H9 (cell line): ENCODE measurements around the gene NR1I2. TPM values are rescaled to one million over a fixed set of nuclear protein-coding genes. Genes with fewer than 3 reads are reported as not detected.

Experiments used
- DNase-seq: peaks from one replicate; pipeline ENCODE4 v3.0.0-alpha.2; 2017
- H2AFZ ChIP-seq: one replicate; pipeline ENCODE4 v1.6.1; 2013; ENCODE audit warnings: mild to moderate bottlenecking, low read length, control low read depth, moderate library complexity
- H2AK5ac ChIP-seq: 2 replicates; pipeline ENCODE4 v1.6.1; 2013; ENCODE audit warnings: low read length, control low read depth, mixed read lengths; ENCODE audit not compliant: insufficient read length
- H2BK120ac ChIP-seq: one replicate; pipeline ENCODE4 v1.6.1; 2013; ENCODE audit warnings: low read depth, mild to moderate bottlenecking, low read length, control low read depth, inconsistent platforms; ENCODE audit not compliant: poor library complexity, severe bottlenecking
- H2BK12ac ChIP-seq: 2 replicates; pipeline ENCODE4 v1.6.1; 2013; ENCODE audit warnings: low read length, control low read depth, mixed read lengths, low read depth; ENCODE audit not compliant: insufficient read length
- H2BK15ac ChIP-seq: 2 replicates; pipeline ENCODE4 v1.6.1; 2013; ENCODE audit warnings: low read depth, low read length, control low read depth
- H2BK20ac ChIP-seq: one replicate; pipeline ENCODE4 v1.6.1; 2013; ENCODE audit warnings: low read depth, mild to moderate bottlenecking, low read length, control low read depth, inconsistent platforms; ENCODE audit not compliant: poor library complexity, severe bottlenecking
- H2BK5ac ChIP-seq: 2 replicates; pipeline ENCODE4 v1.6.1; 2013; ENCODE audit warnings: low read length, control low read depth, mixed read lengths; ENCODE audit not compliant: insufficient read length
- H3K14ac ChIP-seq: 2 replicates; pipeline ENCODE4 v1.6.1; 2013; ENCODE audit warnings: low read length, control low read depth; ENCODE audit not compliant: insufficient read depth
- H3K18ac ChIP-seq: 2 replicates; pipeline ENCODE4 v1.6.1; 2013; ENCODE audit warnings: low read depth, mild to moderate bottlenecking, mixed read lengths, low read length, control low read depth; ENCODE audit not compliant: insufficient read length
- H3K23ac ChIP-seq: 2 replicates; pipeline ENCODE4 v1.6.1; 2013; ENCODE audit warnings: low read length, control low read depth, mixed read lengths, low read depth; ENCODE audit not compliant: insufficient read length
- H3K23me2 ChIP-seq: 2 replicates; pipeline ENCODE4 v1.6.1; 2013; ENCODE audit warnings: low read depth, mild to moderate bottlenecking, mixed read lengths, low read length, control low read depth; ENCODE audit not compliant: insufficient read length, poor library complexity, severe bottlenecking
- H3K27ac ChIP-seq: 2 replicates; pipeline ENCODE4 v1.5.1; 2013; ENCODE audit warnings: low read length, control low read depth, mixed read lengths, low read depth; ENCODE audit not compliant: insufficient read length
- H3K27me3 ChIP-seq: 2 replicates; pipeline ENCODE4 v1.6.1; 2013; ENCODE audit warnings: low read length, control low read depth, inconsistent platforms; ENCODE audit not compliant: insufficient read depth
- H3K4ac ChIP-seq: 2 replicates; pipeline ENCODE4 v1.6.1; 2013; ENCODE audit warnings: low read depth, mild to moderate bottlenecking, control low read depth, inconsistent platforms, low read length, moderate library complexity
- H3K4me1 ChIP-seq: 2 replicates; pipeline ENCODE4 v1.6.1; 2013; ENCODE audit warnings: low read length, control low read depth, inconsistent platforms; ENCODE audit not compliant: insufficient read depth
- H3K4me2 ChIP-seq: 2 replicates; pipeline ENCODE4 v1.6.1; 2013; ENCODE audit warnings: low read length, control low read depth, mixed read lengths; ENCODE audit not compliant: insufficient read length, insufficient read depth
- H3K56ac ChIP-seq: 2 replicates; pipeline ENCODE4 v1.6.1; 2013; ENCODE audit warnings: low read depth, mild to moderate bottlenecking, mixed read lengths, low read length, control low read depth; ENCODE audit not compliant: insufficient read length
- H3K79me1 ChIP-seq: 2 replicates; pipeline ENCODE4 v1.6.1; 2013; ENCODE audit warnings: low read depth, mild to moderate bottlenecking, moderate library complexity, low read length, control low read depth, inconsistent platforms; ENCODE audit not compliant: insufficient read depth, poor library complexity, severe bottlenecking
- H3K79me2 ChIP-seq: 2 replicates; pipeline ENCODE4 v1.6.1; 2013; ENCODE audit warnings: low read length, control low read depth, inconsistent platforms; ENCODE audit not compliant: insufficient read depth
- H3K9ac ChIP-seq: 2 replicates; pipeline ENCODE4 v1.6.1; 2013; ENCODE audit warnings: low read length, control low read depth, mixed read lengths; ENCODE audit not compliant: insufficient read length; ENCODE audit errors: extremely low read depth
- H3K9me3 ChIP-seq: one replicate; pipeline ENCODE4 v1.6.1; 2013; ENCODE audit warnings: low read depth, low read length, inconsistent platforms; ENCODE audit not compliant: control insufficient read depth
- H3T11ph ChIP-seq: one replicate; pipeline ENCODE4 v1.6.1; 2013; ENCODE audit warnings: mild to moderate bottlenecking, low read length, control low read depth, inconsistent platforms
- H4K20me1 ChIP-seq: one replicate; pipeline ENCODE4 v1.6.1; 2013; ENCODE audit not compliant: control insufficient read depth, insufficient read length, insufficient read depth
- H4K5ac ChIP-seq: 2 replicates; pipeline ENCODE4 v1.6.1; 2013; ENCODE audit warnings: low read depth, mild to moderate bottlenecking, mixed read lengths, low read length, control low read depth; ENCODE audit not compliant: insufficient read length
- H4K8ac ChIP-seq: replicated peaks from 2 replicates; pipeline ENCODE4 v1.6.1; 2013; ENCODE audit warnings: low read length, control low read depth, mixed read lengths, low read depth; ENCODE audit not compliant: insufficient read length
- H4K91ac ChIP-seq: 2 replicates; pipeline ENCODE4 v1.6.1; 2013; ENCODE audit warnings: low read depth, mild to moderate bottlenecking, moderate library complexity, mixed read lengths, low read length, control low read depth; ENCODE audit not compliant: insufficient read length
- H3K27ac Mint-ChIP-seq, 3 experiments: 2 replicates in 2 of 3; 3 replicates in 1 of 3; pipeline ENCODE4 v1.8.0; 2020 to 2021; ENCODE audit warnings: mixed read lengths in 3 of 3, mild to moderate bottlenecking in 1 of 3, moderate library complexity in 1 of 3
- H3K27me3 Mint-ChIP-seq: 2 replicates; pipeline ENCODE4 v1.8.0; 2021; ENCODE audit warnings: low read depth, mild to moderate bottlenecking, moderate library complexity, mixed read lengths
- H3K36me3 Mint-ChIP-seq, 3 experiments: 2 replicates in 2 of 3; 3 replicates in 1 of 3; pipeline ENCODE4 v1.8.0; 2020 to 2021; ENCODE audit warnings: low read depth in 3 of 3, mixed read lengths in 3 of 3; ENCODE audit not compliant: insufficient read depth in 1 of 3
- H3K4me1 Mint-ChIP-seq, 2 experiments: 2 replicates each; pipeline ENCODE4 v1.8.0; 2020; ENCODE audit warnings: mixed read lengths in 2 of 2
- H3K4me3 Mint-ChIP-seq, 2 experiments: 2 replicates in 1 of 2; 3 replicates in 1 of 2; pipeline ENCODE4 v1.8.0; 2020 to 2021; ENCODE audit warnings: mild to moderate bottlenecking in 2 of 2, mixed read lengths in 2 of 2, moderate library complexity in 1 of 2
- H3K9me3 Mint-ChIP-seq, 2 experiments: 2 replicates in 1 of 2; 3 replicates in 1 of 2; pipeline ENCODE4 v1.8.0; 2020; ENCODE audit warnings: mild to moderate bottlenecking in 2 of 2, mixed read lengths in 2 of 2, moderate library complexity in 1 of 2
- WGBS: extraction: QIAGEN DNeasy Blood & Tissue Kit; methylation state at CpG from one replicate; pipeline ENCODE4 v1.1.7; 2013; ENCODE audit warnings: missing lambda C conversion rate, low lambda C conversion rate, mixed read lengths; ENCODE audit not compliant: insufficient read length; ENCODE audit errors: extremely low coverage; 5-methylcytosine and 5-hydroxymethylcytosine counted together
- total RNA-seq: library from RNA; stranded (reverse); gene quantifications from 2 replicates; pipeline ENCODE4 v1.2.1, GENCODE V29; 2021
- TF ChIP-seq, protein P1 (sequence below): fragments of 200-600 bp; sonication (generic); conservative IDR thresholded peaks from 3 replicates; pipeline ENCODE4 v1.8.0; 2021; ENCODE audit warnings: antibody characterized with exemption, mild to moderate bottlenecking

NR1I2 gene
- total RNA-seq, 1 experiment from 2014 or later = not detected

DNA sequence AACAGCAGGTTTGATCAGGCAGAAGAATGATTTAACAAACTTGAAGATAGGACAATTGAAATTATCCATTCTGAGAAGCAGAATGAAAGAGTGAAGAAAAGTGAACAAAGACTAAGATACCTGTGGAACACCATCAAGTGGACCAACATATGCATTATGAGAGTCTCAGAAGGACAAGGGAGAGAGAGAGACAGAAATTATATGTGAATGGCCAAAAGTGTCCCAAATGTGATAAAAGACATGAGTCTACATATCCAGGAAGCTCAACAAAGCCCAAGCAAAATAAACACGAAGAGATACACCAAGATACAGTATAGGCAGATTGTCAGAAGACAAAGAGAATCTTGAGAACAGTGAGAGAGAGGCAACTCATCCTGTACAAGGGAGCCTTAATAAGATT lies 5.6 kb upstream of the NR1I2 start:
- TF ChIP-seq, protein P1, sequence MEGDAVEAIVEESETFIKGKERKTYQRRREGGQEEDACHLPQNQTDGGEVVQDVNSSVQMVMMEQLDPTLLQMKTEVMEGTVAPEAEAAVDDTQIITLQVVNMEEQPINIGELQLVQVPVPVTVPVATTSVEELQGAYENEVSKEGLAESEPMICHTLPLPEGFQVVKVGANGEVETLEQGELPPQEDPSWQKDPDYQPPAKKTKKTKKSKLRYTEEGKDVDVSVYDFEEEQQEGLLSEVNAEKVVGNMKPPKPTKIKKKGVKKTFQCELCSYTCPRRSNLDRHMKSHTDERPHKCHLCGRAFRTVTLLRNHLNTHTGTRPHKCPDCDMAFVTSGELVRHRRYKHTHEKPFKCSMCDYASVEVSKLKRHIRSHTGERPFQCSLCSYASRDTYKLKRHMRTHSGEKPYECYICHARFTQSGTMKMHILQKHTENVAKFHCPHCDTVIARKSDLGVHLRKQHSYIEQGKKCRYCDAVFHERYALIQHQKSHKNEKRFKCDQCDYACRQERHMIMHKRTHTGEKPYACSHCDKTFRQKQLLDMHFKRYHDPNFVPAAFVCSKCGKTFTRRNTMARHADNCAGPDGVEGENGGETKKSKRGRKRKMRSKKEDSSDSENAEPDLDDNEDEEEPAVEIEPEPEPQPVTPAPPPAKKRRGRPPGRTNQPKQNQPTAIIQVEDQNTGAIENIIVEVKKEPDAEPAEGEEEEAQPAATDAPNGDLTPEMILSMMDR = no peak
- no peak overlapping the region for H2BK12ac ChIP-seq
- no peak overlapping the region for H2BK20ac ChIP-seq
- no peak overlapping the region for H3K9ac ChIP-seq
- H3K9me3 ChIP-seq = no peaks in the 10 kb centered on the region
- H3K9me3 Mint-ChIP-seq = peaks cover 8 to 10% of the 10 kb centered on the region in 2 experiments
- no peak overlapping the region for H2AFZ ChIP-seq
- H3K56ac ChIP-seq = no peak overlapping the region
- no peaks in the 10 kb centered on the region for H3K79me1 ChIP-seq
- no peaks in the 10 kb centered on the region for H3K4me1 ChIP-seq
- H3K27ac Mint-ChIP-seq = no peak overlapping the region
- no peak overlapping the region for H3K18ac ChIP-seq
- no peak overlapping the region for H4K91ac ChIP-seq
- H3K23ac ChIP-seq = no peak overlapping the region
- peaks cover 12 to 14% of the 10 kb centered on the region in 2 experiments for H3K4me1 Mint-ChIP-seq
- no peak overlapping the region for H3K27ac ChIP-seq
- no peak overlapping the region for H2BK5ac ChIP-seq
- no peak overlapping the region for H2AK5ac ChIP-seq
- H3K27me3 ChIP-seq = no peaks in the 10 kb centered on the region
- H3K27me3 Mint-ChIP-seq = no peaks in the 10 kb centered on the region
- no peak overlapping the region for H2BK15ac ChIP-seq
- H3K14ac ChIP-seq = no peak overlapping the region
- no peak overlapping the region for H4K8ac ChIP-seq
- H4K20me1 ChIP-seq = no peaks in the 10 kb centered on the region
- no peak overlapping the region for H4K5ac ChIP-seq
- no peaks in the 10 kb centered on the region for H3K79me2 ChIP-seq
- DNase-seq = no peak
- no peak overlapping the region for H3T11ph ChIP-seq
- WGBS = no CpG with 5 or more reads among the region's 1 CpG
- no peak overlapping the region for H3K4ac ChIP-seq
- H3K23me2 ChIP-seq = no peaks in the 10 kb centered on the region
- peaks cover 0 to 11% (median 0%) of the 10 kb centered on the region in 3 experiments; a peak in 5 of 7 replicates for H3K36me3 Mint-ChIP-seq
- H2BK120ac ChIP-seq = no peak overlapping the region
- no peak overlapping the region for H3K4me2 ChIP-seq
- H3K4me3 Mint-ChIP-seq = no peak overlapping the region
